IMR-90 (cell line): ENCODE data around the gene ZNF273.

Source experiments
- CTCF ChIP-seq: conservative IDR thresholded peaks from 2 replicates; pipeline ENCODE4 v1.5.1; 2012; ENCODE audit warnings: mild to moderate bottlenecking, low read depth, low read length, improper control_type of control experiment
- MAFK ChIP-seq: IDR thresholded peaks from 2 replicates; pipeline ENCODE4 v1.6.1; 2012; ENCODE audit warnings: low read depth, low read length, improper control_type of control experiment
- MXI1 ChIP-seq: IDR thresholded peaks from 2 replicates; pipeline ENCODE4 v1.6.1; 2012; ENCODE audit warnings: low read depth, mild to moderate bottlenecking, low read length, moderate library complexity, borderline replicate concordance
- NFE2L2 ChIP-seq: fragments of 150-350 bp; IDR thresholded peaks from 2 replicates; pipeline ENCODE4 v1.6.1; 2016; ENCODE audit warnings: low read depth, mild to moderate bottlenecking, low read length
- POLR2A ChIP-seq: IDR thresholded peaks from 2 replicates; pipeline ENCODE4 v1.6.1; 2012; ENCODE audit warnings: mild to moderate bottlenecking, low read depth, low read length
- RAD21 ChIP-seq: IDR thresholded peaks from 2 replicates; pipeline ENCODE4 v1.6.1; 2012; ENCODE audit warnings: low read length, improper control_type of control experiment
- RCOR1 ChIP-seq: IDR thresholded peaks from 2 replicates; pipeline ENCODE4 v1.6.1; 2012; ENCODE audit warnings: mild to moderate bottlenecking, low read length, improper control_type of control experiment; ENCODE audit not compliant: insufficient replicate concordance
- SMC3 ChIP-seq: fragments of 150-350 bp; IDR thresholded peaks from 2 replicates; pipeline ENCODE4 v1.6.1; 2016; ENCODE audit warnings: low read depth, mild to moderate bottlenecking, antibody characterized with exemption, low read length, moderate library complexity
- USF2 ChIP-seq: fragments of 150-350 bp; IDR thresholded peaks from 2 replicates; pipeline ENCODE4 v1.6.1; 2017; ENCODE audit warnings: mild to moderate bottlenecking, antibody characterized with exemption, low read length, low read depth

GRCh38 chr7:64905133-64905532, 2.1 kb downstream of the ZNF273 start:
- no peak for TF ChIP-seq POLR2A
- no peak for TF ChIP-seq CTCF
- TF ChIP-seq RCOR1, result no peak
- no peak for TF ChIP-seq SMC3
- TF ChIP-seq MAFK, result no peak
- no peak for TF ChIP-seq USF2
- TF ChIP-seq RAD21, result no peak
- no peak for TF ChIP-seq NFE2L2
- no peak for TF ChIP-seq MXI1
